ENCODE measurements around the gene PLEKHG4. TPM values are rescaled to one million over a fixed set of nuclear protein-coding genes. Genes with fewer than 3 reads are reported as not detected.
A peak's percentile ranks its signal among the peaks of the same experiment; 100 is the strongest.

The PLEKHG4 gene
- total and polyA plus RNA-seq, 10 of the 15 experiments (the other 5 are each of a cell fraction or from before 2014, with no cell fraction given) = 0.14 to 2.6 (median 0.99) TPM

DNA sequence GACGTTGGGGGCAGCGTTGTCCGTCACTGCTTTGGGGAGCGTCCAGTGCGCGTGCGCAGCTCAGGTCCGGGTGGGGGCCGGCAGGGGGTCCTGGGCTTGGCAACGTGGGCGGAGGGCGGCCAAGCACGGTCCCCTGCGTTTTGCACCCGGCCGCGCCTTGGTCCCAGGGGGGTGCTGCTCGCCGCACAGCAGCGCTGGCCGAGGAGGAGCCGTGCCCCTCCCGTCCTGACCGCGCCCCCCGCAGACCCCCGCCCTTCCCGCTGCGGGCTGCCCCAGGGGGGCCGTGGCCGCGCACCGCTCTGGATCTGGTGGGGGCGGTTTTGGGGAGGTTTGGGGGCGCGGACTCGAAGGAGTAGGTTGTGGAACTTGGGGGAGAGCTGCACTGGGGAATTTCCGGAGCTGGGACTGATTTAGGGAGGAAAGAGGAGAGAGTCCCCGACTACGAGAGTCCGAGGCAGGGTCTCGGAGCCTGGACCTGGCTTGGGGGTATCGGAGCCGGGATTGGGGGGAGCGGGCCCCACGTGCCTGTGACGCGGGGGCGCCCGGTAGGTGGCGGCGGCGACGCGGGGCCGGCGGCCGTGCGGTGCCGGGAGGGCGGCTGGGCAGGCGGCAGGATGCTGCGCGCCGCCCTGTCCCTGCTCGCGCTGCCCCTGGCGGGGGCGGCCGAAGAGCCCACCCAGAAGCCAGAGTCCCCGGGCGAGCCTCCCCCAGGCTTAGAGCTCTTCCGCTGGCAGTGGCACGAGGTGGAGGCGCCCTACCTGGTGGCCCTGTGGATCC lies 30.7 kb upstream of the PLEKHG4 start, which contains the start of gene SLC9A5 (continued):
- TF ChIP-seq, protein P1, sequence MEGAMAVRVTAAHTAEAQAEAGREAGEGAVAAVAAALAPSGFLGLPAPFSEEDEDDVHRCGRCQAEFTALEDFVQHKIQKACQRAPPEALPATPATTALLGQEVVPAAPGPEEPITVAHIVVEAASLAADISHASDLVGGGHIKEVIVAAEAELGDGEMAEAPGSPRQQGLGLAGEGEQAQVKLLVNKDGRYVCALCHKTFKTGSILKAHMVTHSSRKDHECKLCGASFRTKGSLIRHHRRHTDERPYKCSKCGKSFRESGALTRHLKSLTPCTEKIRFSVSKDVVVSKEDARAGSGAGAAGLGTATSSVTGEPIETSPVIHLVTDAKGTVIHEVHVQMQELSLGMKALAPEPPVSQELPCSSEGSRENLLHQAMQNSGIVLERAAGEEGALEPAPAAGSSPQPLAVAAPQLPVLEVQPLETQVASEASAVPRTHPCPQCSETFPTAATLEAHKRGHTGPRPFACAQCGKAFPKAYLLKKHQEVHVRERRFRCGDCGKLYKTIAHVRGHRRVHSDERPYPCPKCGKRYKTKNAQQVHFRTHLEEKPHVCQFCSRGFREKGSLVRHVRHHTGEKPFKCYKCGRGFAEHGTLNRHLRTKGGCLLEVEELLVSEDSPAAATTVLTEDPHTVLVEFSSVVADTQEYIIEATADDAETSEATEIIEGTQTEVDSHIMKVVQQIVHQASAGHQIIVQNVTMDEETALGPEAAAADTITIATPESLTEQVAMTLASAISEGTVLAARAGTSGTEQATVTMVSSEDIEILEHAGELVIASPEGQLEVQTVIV (IDR thresholded peaks at IDR 0.05; ENCODE audit: borderline replicate concordance, partially characterized antibody) = no peak
- TF ChIP-seq, protein P2, sequence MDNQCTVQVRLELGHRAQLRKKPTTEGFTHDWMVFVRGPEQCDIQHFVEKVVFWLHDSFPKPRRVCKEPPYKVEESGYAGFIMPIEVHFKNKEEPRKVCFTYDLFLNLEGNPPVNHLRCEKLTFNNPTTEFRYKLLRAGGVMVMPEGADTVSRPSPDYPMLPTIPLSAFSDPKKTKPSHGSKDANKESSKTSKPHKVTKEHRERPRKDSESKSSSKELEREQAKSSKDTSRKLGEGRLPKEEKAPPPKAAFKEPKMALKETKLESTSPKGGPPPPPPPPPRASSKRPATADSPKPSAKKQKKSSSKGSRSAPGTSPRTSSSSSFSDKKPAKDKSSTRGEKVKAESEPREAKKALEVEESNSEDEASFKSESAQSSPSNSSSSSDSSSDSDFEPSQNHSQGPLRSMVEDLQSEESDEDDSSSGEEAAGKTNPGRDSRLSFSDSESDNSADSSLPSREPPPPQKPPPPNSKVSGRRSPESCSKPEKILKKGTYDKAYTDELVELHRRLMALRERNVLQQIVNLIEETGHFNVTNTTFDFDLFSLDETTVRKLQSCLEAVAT (IDR thresholded peaks at IDR 0.05) = no peak
- TF ChIP-seq JUNB (IDR thresholded peaks at IDR 0.05) = no peak
- no peak for TF ChIP-seq CEBPB (IDR thresholded peaks at IDR 0.05; ENCODE audit: borderline replicate concordance in 1 of 2, low read depth in 2 of 2, low read length in 2 of 2)
- TF ChIP-seq, protein P3, sequence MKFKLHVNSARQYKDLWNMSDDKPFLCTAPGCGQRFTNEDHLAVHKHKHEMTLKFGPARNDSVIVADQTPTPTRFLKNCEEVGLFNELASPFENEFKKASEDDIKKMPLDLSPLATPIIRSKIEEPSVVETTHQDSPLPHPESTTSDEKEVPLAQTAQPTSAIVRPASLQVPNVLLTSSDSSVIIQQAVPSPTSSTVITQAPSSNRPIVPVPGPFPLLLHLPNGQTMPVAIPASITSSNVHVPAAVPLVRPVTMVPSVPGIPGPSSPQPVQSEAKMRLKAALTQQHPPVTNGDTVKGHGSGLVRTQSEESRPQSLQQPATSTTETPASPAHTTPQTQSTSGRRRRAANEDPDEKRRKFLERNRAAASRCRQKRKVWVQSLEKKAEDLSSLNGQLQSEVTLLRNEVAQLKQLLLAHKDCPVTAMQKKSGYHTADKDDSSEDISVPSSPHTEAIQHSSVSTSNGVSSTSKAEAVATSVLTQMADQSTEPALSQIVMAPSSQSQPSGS (IDR thresholded peaks at IDR 0.05; ENCODE audit: low read length) = no peak
- peak; percentile 32; the same call in 1 of the 2 replicates for TF ChIP-seq RAD51 (IDR thresholded peaks at IDR 0.05)
- no peak for TF ChIP-seq SUZ12 (IDR thresholded peaks at IDR 0.05; ENCODE audit: unreplicated experiment)
- TF ChIP-seq POU2F2 (IDR thresholded peaks at IDR 0.05; ENCODE audit: borderline replicate concordance, low read depth, low read length) = no peak
- no peak for TF ChIP-seq NFYA (IDR thresholded peaks at IDR 0.05; ENCODE audit: borderline replicate concordance, low read depth, low read length)
- no peak for TF ChIP-seq IRF4 (IDR thresholded peaks at IDR 0.05; ENCODE audit: low read depth, low read length)
- TF ChIP-seq MYC (IDR thresholded peaks at IDR 0.05; ENCODE audit: insufficient read depth, insufficient read length, insufficient replicate concordance, low read length, severe bottlenecking) = no peak
- TF ChIP-seq JUND (IDR thresholded peaks at IDR 0.05; ENCODE audit: low read depth, low read length) = no peak
- no peak for TF ChIP-seq CBX5 (IDR thresholded peaks at IDR 0.05; ENCODE audit: low read depth)
- no peak for TF ChIP-seq NFXL1 (IDR thresholded peaks at IDR 0.05; ENCODE audit: borderline replicate concordance)
- TF ChIP-seq TCF7 (IDR thresholded peaks at IDR 0.05; ENCODE audit: borderline replicate concordance) = no peak
- peak; percentile 76 for TF ChIP-seq SMARCA5 (IDR thresholded peaks at IDR 0.05)
- peak; percentile 69 for TF ChIP-seq IKZF1 (conservative IDR thresholded peaks at IDR 0.05)
- no peak for TF ChIP-seq SREBF2 (IDR thresholded peaks at IDR 0.05; ENCODE audit: low read length)
- peak; percentile 53; the same call in 1 of the 2 replicates for TF ChIP-seq BACH1 (IDR thresholded peaks at IDR 0.05; ENCODE audit: borderline replicate concordance)
- TF ChIP-seq MXI1 (IDR thresholded peaks at IDR 0.05; ENCODE audit: low read depth, low read length) = peak; percentile 43; the same call in 1 of the 2 replicates
- TF ChIP-seq, protein P4, sequence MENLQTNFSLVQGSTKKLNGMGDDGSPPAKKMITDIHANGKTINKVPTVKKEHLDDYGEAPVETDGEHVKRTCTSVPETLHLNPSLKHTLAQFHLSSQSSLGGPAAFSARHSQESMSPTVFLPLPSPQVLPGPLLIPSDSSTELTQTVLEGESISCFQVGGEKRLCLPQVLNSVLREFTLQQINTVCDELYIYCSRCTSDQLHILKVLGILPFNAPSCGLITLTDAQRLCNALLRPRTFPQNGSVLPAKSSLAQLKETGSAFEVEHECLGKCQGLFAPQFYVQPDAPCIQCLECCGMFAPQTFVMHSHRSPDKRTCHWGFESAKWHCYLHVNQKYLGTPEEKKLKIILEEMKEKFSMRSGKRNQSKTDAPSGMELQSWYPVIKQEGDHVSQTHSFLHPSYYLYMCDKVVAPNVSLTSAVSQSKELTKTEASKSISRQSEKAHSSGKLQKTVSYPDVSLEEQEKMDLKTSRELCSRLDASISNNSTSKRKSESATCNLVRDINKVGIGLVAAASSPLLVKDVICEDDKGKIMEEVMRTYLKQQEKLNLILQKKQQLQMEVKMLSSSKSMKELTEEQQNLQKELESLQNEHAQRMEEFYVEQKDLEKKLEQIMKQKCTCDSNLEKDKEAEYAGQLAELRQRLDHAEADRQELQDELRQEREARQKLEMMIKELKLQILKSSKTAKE (IDR thresholded peaks at IDR 0.05; ENCODE audit: low read depth, poor library complexity, severe bottlenecking) = no peak
